SKM-1 treated with dmso at 0.1 percent for 144 hours (cell line): Measurements from ENCODE around the gene ATRAID.
"Not testable (repeated sequence)": the region's sequence is repeated elsewhere in the genome, so short reads cannot be mapped to it uniquely, and the experiment has no call there.

Experiments
- DNase-seq: peaks from one replicate; lab custom pipeline; 2025; ENCODE audit not compliant: unreplicated experiment; lab: John Stamatoyannopoulos, UW

The ATRAID gene

GRCh38 chr2:27191070-27191829 is 20.6 kb upstream of the ATRAID start:
- peak; percentile 32 for DNase-seq

GRCh38 chr2:27194538-27195354 is 17.1 kb upstream of the ATRAID start:
- no peak for DNase-seq

- DNase-seq: not testable (repeated sequence)
These were observed 16.0 kb upstream of the ATRAID start for GRCh38 chr2:27195799-27196198.

- not testable (repeated sequence) for DNase-seq
These were observed 13.8 kb upstream of the ATRAID start for GRCh38 chr2:27198068-27198467.

- DNase-seq: no peak
These were observed 13.2 kb upstream of the ATRAID start for GRCh38 chr2:27198627-27199026.

- DNase-seq: no peak
These were observed 12.6 kb upstream of the ATRAID start for GRCh38 chr2:27199241-27199640.

GRCh38 chr2:27201675-27202074 is 10.2 kb upstream of the ATRAID start:
- no peak for DNase-seq

GRCh38 chr2:27202854-27203253 is 9.0 kb upstream of the ATRAID start:
- DNase-seq: peak; percentile 20

GRCh38 chr2:27203741-27204140 is 8.1 kb upstream of the ATRAID start:
- no peak for DNase-seq

- DNase-seq: no peak
These were observed 7.3 kb upstream of the ATRAID start for GRCh38 chr2:27204566-27204965.

- no peak for DNase-seq
These were observed 6.6 kb upstream of the ATRAID start for GRCh38 chr2:27205206-27205605.

- DNase-seq: no peak
These were observed 5.5 kb upstream of the ATRAID start for GRCh38 chr2:27206346-27206745.

GRCh38 chr2:27208486-27209050 is 3.3 kb upstream of the ATRAID start:
- no peak for DNase-seq

- DNase-seq: no peak
These were observed 2.0 kb upstream of the ATRAID start for GRCh38 chr2:27209621-27210401.

GRCh38 chr2:27211241-27211942 is 449 bp upstream of the ATRAID start:
- DNase-seq: peak; percentile 61

- DNase-seq: peak; percentile 47
These were observed 1.0 kb downstream of the ATRAID start for GRCh38 chr2:27212626-27213471.

GRCh38 chr2:27214941-27215340 is 3.1 kb downstream of the ATRAID start:
- no peak for DNase-seq

GRCh38 chr2:27216416-27217137 is 4.7 kb downstream of the ATRAID start:
- DNase-seq: no peak
